Endothelial cell of umbilical vein (primary cell): Measurements from ENCODE around the gene CD48. TPM values are rescaled to one million over a fixed set of nuclear protein-coding genes. Genes with fewer than 3 reads are reported as not detected.

Experiments
- BruUV-seq: library from RNA; stranded (reverse); fragments of 400-500 nt; replicated peaks from 2 replicates; lab custom pipeline; 2021; lab: Mats Ljungman, UMichigan
- CTCF ChIA-PET: fragments of 300-600, 350-600 bp; sonication (Branson Sonifier 250); formaldehyde crosslinking; loops from one replicate; lab custom pipeline; 2021; ENCODE audit warnings: antibody characterized with exemption, inconsistent platforms; lab: Charles Lee
- POLR2A ChIA-PET: fragments of 300-600, 350-600 bp; sonication (Branson Sonifier 250); formaldehyde crosslinking; loops from one replicate; lab custom pipeline; 2021; ENCODE audit warnings: antibody characterized with exemption, inconsistent platforms; lab: Charles Lee
- DNase-seq: peaks from one replicate; pipeline ENCODE4 v3.0.0-alpha.2; 2011; ENCODE audit warnings: low read depth, low spot score
- FAIRE-seq: peaks from 2 replicates; lab custom pipeline; 2011; peaks lifted over from hg19 to GRCh38; lab: Jason Lieb, UNC
- H2AFZ ChIP-seq: 2 replicates; pipeline ENCODE4 v1.6.0; 2012; ENCODE audit warnings: low read depth, low read length, control low read depth, inconsistent platforms
- H3K27ac ChIP-seq: 2 replicates; pipeline ENCODE4 v1.5.1; 2011; ENCODE audit warnings: low read depth, mild to moderate bottlenecking, control low read depth, low read length, moderate library complexity; ENCODE audit not compliant: insufficient read depth
- H3K27me3 ChIP-seq, 2 experiments: 2 replicates each; pipeline versions ENCODE4 v1.6.0 to v1.6.1; 2011; ENCODE audit warnings: low read length in 2 of 2, mixed read lengths in 1 of 2; ENCODE audit not compliant: control insufficient read depth in 2 of 2, insufficient read depth in 2 of 2
- H3K36me3 ChIP-seq, 2 experiments: 2 replicates in 1 of 2; 3 replicates in 1 of 2; pipeline ENCODE4 v1.5.1; 2011; ENCODE audit warnings: low read length in 2 of 2, mild to moderate bottlenecking in 1 of 2, moderate library complexity in 1 of 2; ENCODE audit not compliant: control insufficient read depth in 2 of 2, insufficient read depth in 2 of 2; ENCODE audit errors: extremely low read depth in 1 of 2
- H3K4me1 ChIP-seq: 3 replicates; pipeline ENCODE4 v1.5.1; 2011; ENCODE audit warnings: mild to moderate bottlenecking, low read length; ENCODE audit not compliant: control insufficient read depth, insufficient read depth; ENCODE audit errors: extremely low read depth
- H3K4me2 ChIP-seq: 2 replicates; pipeline ENCODE4 v1.6.1; 2011; ENCODE audit warnings: low read length, control low read depth, mixed read lengths; ENCODE audit not compliant: insufficient read depth
- H3K4me3 ChIP-seq, 3 experiments: fragments of 200-600 bp in 1 of 3; sonication (generic), shearing (Covaris generic) in 1 of 3; replicated peaks in 1 of 3; 2 replicates each; pipeline ENCODE4 v1.5.1; 2011 to 2016; ENCODE audit warnings: control low read depth in 3 of 3, low read length in 3 of 3, mild to moderate bottlenecking in 2 of 3, inconsistent platforms in 1 of 3, low read depth in 1 of 3, moderate library complexity in 1 of 3; ENCODE audit not compliant: insufficient read depth in 1 of 3
- H3K79me2 ChIP-seq: 2 replicates; pipeline ENCODE4 v1.6.0; 2012; ENCODE audit warnings: low read length, inconsistent platforms; ENCODE audit not compliant: control insufficient read depth, insufficient read depth
- H3K9ac ChIP-seq: replicated peaks from 2 replicates; pipeline ENCODE3; 2011; ENCODE audit warnings: low read length, control low read depth; ENCODE audit not compliant: insufficient read depth; ENCODE audit errors: extremely low read depth
- H3K9me1 ChIP-seq: replicated peaks from 3 replicates; pipeline ENCODE4 v1.6.0; 2011; ENCODE audit warnings: mild to moderate bottlenecking, low read length; ENCODE audit not compliant: control insufficient read depth, insufficient read depth; ENCODE audit errors: extremely low read depth
- H3K9me3 ChIP-seq: replicated peaks from 2 replicates; pipeline ENCODE4 v1.5.1; 2012; ENCODE audit warnings: low read length, inconsistent platforms; ENCODE audit not compliant: control insufficient read depth, insufficient read depth
- H4K20me1 ChIP-seq: replicated peaks from 2 replicates; pipeline ENCODE3; 2011; ENCODE audit warnings: mild to moderate bottlenecking, low read length; ENCODE audit not compliant: control insufficient read depth, insufficient read depth; ENCODE audit errors: extremely low read depth
- CTCF ChIP-seq, 2 donors: IDR thresholded peaks; 1 replicate in 1 of 2; 2 replicates in 1 of 2; pipeline ENCODE4 v1.5.1; 2011; ENCODE audit warnings: low read length in 2 of 2, mild to moderate bottlenecking in 2 of 2, moderate library complexity in 2 of 2, control low read depth in 1 of 2, inconsistent platforms in 1 of 2, low read depth in 1 of 2; ENCODE audit not compliant: insufficient read depth in 1 of 2; ENCODE audit errors: extremely low read depth in 1 of 2
- EZH2 ChIP-seq: IDR thresholded peaks from 2 replicates; pipeline ENCODE4 v1.6.1; 2012; ENCODE audit warnings: borderline replicate concordance, low read depth, mild to moderate bottlenecking, moderate library complexity, low read length, inconsistent platforms; ENCODE audit not compliant: severe bottlenecking
- FOS ChIP-seq: IDR thresholded peaks from 2 replicates; pipeline ENCODE4 v1.6.1; 2011; ENCODE audit warnings: mild to moderate bottlenecking, low read length, moderate library complexity, borderline replicate concordance; ENCODE audit not compliant: insufficient read depth
- GATA2 ChIP-seq: IDR thresholded peaks from 2 replicates; pipeline ENCODE4 v1.7.0; 2011; ENCODE audit warnings: low read depth, mild to moderate bottlenecking, moderate library complexity, mixed read lengths, low read length; ENCODE audit not compliant: insufficient read length, insufficient read depth
- JUN ChIP-seq: IDR thresholded peaks from 2 replicates; pipeline ENCODE4 v1.6.1; 2011; ENCODE audit warnings: borderline replicate concordance, low read depth; ENCODE audit not compliant: insufficient read length, insufficient read depth
- MAX ChIP-seq: IDR thresholded peaks from 2 replicates; pipeline ENCODE4 v1.6.1; 2011; ENCODE audit not compliant: insufficient read depth, insufficient read length
- MYC ChIP-seq: IDR thresholded peaks from one replicate; pipeline ENCODE4 v1.6.1; 2011; ENCODE audit warnings: mild to moderate bottlenecking, low read depth, low read length
- POLR2A ChIP-seq: IDR thresholded peaks from 2 replicates; pipeline ENCODE4 v1.6.1; 2012; ENCODE audit warnings: low read depth, mild to moderate bottlenecking, control low read depth, low read length
- POLR2AphosphoS5 ChIP-seq: IDR thresholded peaks from 2 replicates; pipeline ENCODE4 v1.6.1; 2012; ENCODE audit warnings: low read depth, mild to moderate bottlenecking, control low read depth, low read length, moderate library complexity; ENCODE audit not compliant: insufficient read depth
- dilution Hi-C: fragments of 300-500 bp; cut with MboI; formaldehyde crosslinking; loops from one replicate; pipeline ENCODE4 v1.15.0; 2019; ENCODE audit warnings: low sequenced_read_pairs; ENCODE audit not compliant: extremely low pct_ligation_motif_present
- intact Hi-C: fragments of 100-400 bp; cut with micrococcal nuclease; formaldehyde crosslinking; loops from one replicate; pipeline ENCODE4 v1.10.0; 2022
- polyA plus RNA-seq, 4 experiments: library from polyadenylated mRNA; depleted of rRNA in 3 of 4; stranded (reverse) in 3 of 4; unstranded in 1 of 4; fragments of >200 nt; gene quantifications; 2 replicates each; pipeline versions ENCODE4 v1.2.1 to v1.2.3, GENCODE V29; 2011 to 2012; ENCODE audit warnings: missing spikeins in 1 of 4
- total RNA-seq: library from RNA; stranded (reverse); gene quantifications from 2 replicates; pipeline ENCODE4 v1.2.3, GENCODE V29; 2021

CD48 gene
- total and polyA plus RNA-seq, 2 donors (not counting 3 experiments of a cell fraction or from before 2014, with no cell fraction given): not detected

GRCh38 chr1:160638926-160639325, 72.7 kb downstream of the CD48 start:
- no peak overlapping the region for H2AFZ ChIP-seq
- peaks cover 9% of the 10 kb centered on the region for H3K4me1 ChIP-seq
- H3K27ac ChIP-seq: no peak overlapping the region
- FAIRE-seq (no peak), DNase-seq (no peak)
- no peak overlapping the region for H3K9ac ChIP-seq
- no peaks in the 10 kb centered on the region for H4K20me1 ChIP-seq
- no peaks in the 10 kb centered on the region for H3K27me3 ChIP-seq
- ChIA-PET CTCF (interaction anchor here (1.9 kb wide), 1 partner anchor 36 kb away, joined by 8 read pairs; no protein-coding TSS in a partner anchor), POLR2A (no interaction called here)
- TF ChIP-seq CTCF (IDR thresholded peaks at IDR 0.05; ENCODE audit: extremely low read depth in 1 of 2, insufficient read depth in 1 of 2, low read depth in 1 of 2, low read length in 2 of 2): no peak
- no peak for TF ChIP-seq FOS
- TF ChIP-seq MYC: no peak
- no peak for TF ChIP-seq POLR2AphosphoS5
- no peaks in the 10 kb centered on the region for H3K79me2 ChIP-seq
- no peak overlapping the region for H3K4me3 ChIP-seq
- no peaks in the 10 kb centered on the region for H3K36me3 ChIP-seq
- no peaks in the 10 kb centered on the region for H3K9me1 ChIP-seq
- dilution Hi-C loops (no loop called here), intact Hi-C loops (no loop called here)
- BruUV-seq: no TSS peak
- H3K4me2 ChIP-seq: no peak overlapping the region
- no peaks in the 10 kb centered on the region for H3K9me3 ChIP-seq

GRCh38 chr1:160638540-160638857, 73.1 kb downstream of the CD48 start:
- BruUV-seq: no TSS peak
- no peaks in the 10 kb centered on the region for H4K20me1 ChIP-seq
- H3K27ac ChIP-seq: no peak overlapping the region
- no peaks in the 10 kb centered on the region for H3K9me3 ChIP-seq
- no peak overlapping the region for H2AFZ ChIP-seq
- dilution Hi-C loops: no loop called here
- POLR2A ChIA-PET: no interaction called here
- H3K27me3 ChIP-seq: no peaks in the 10 kb centered on the region
- FAIRE-seq: no peak
- no peak overlapping the region for H3K4me2 ChIP-seq
- CTCF ChIA-PET: no interaction called here
- no peaks in the 10 kb centered on the region for H3K9me1 ChIP-seq
- peaks cover 9% of the 10 kb centered on the region for H3K4me1 ChIP-seq
- intact Hi-C loops: no loop called here
- no peaks in the 10 kb centered on the region for H3K79me2 ChIP-seq
- H3K36me3 ChIP-seq: no peaks in the 10 kb centered on the region
- no peak overlapping the region for H3K9ac ChIP-seq
- TF ChIP-seq FOS (no peak), MAX (no peak), CTCF (IDR thresholded peaks at IDR 0.05; ENCODE audit: extremely low read depth in 1 of 2, insufficient read depth in 1 of 2, low read depth in 1 of 2, low read length in 2 of 2) (no peak), JUN (no peak), POLR2A (no peak), EZH2 (no peak), POLR2AphosphoS5 (no peak), GATA2 (no peak), MYC (no peak)
- no peak overlapping the region for H3K4me3 ChIP-seq
- no peak for DNase-seq
